B cell (primary cell): ENCODE results near the gene NCK2.

ENCODE experiments used
- EZH2 ChIP-seq: IDR thresholded peaks from 2 replicates; pipeline ENCODE4 v1.6.1; 2012; ENCODE audit warnings: borderline replicate concordance, low read depth, mild to moderate bottlenecking, moderate library complexity, low read length; ENCODE audit not compliant: insufficient read depth, poor library complexity, severe bottlenecking
- TF ChIP-seq, protein P1 (sequence below): fragments of 200-600 bp; IDR thresholded peaks from one replicate; pipeline ENCODE4 v1.8.0; 2022; ENCODE audit warnings: antibody characterized with exemption, mild to moderate bottlenecking

DNA sequence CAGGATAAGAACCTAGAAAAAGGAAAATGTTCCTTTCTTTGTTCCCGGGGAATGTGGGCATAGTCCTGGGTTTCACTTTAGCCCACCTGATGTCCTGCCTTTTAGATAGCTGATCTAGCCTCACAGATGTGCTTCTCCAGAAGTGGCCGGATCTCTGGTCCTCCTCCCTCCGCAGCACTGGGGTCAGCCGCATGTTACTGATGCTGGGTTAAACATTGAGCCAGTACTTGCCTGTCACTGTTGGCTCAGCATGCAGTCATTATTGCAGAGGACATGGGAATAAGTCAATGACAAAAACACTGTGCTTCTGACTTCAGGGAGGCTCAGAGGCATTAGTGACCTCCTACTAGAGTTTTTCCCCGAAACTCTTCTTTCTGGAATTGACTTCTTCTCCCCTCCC lies 27.6 kb downstream of the NCK2 start:
- TF ChIP-seq, protein P1, sequence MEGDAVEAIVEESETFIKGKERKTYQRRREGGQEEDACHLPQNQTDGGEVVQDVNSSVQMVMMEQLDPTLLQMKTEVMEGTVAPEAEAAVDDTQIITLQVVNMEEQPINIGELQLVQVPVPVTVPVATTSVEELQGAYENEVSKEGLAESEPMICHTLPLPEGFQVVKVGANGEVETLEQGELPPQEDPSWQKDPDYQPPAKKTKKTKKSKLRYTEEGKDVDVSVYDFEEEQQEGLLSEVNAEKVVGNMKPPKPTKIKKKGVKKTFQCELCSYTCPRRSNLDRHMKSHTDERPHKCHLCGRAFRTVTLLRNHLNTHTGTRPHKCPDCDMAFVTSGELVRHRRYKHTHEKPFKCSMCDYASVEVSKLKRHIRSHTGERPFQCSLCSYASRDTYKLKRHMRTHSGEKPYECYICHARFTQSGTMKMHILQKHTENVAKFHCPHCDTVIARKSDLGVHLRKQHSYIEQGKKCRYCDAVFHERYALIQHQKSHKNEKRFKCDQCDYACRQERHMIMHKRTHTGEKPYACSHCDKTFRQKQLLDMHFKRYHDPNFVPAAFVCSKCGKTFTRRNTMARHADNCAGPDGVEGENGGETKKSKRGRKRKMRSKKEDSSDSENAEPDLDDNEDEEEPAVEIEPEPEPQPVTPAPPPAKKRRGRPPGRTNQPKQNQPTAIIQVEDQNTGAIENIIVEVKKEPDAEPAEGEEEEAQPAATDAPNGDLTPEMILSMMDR = no peak
- no peak for TF ChIP-seq EZH2
